Adipose tissue (tissue), 3 donors: ENCODE results near the gene IL34. TPM values are rescaled to one million over a fixed set of nuclear protein-coding genes. Genes with fewer than 3 reads are reported as not detected.
"Not testable (repeated sequence)": the region's sequence is repeated elsewhere in the genome, so short reads cannot be mapped to it uniquely, and the experiment has no call there.

Experiments
- H3K27ac ChIP-seq: one replicate; pipeline ENCODE4 v1.5.1; 2013; ENCODE audit warnings: low read depth, low read length
- WGBS, 3 donors: extraction: QIAGEN DNeasy Blood & Tissue Kit; methylation state at CpG; one replicate each; pipeline ENCODE4 v1.1.7; 2013; 5-methylcytosine and 5-hydroxymethylcytosine counted together
- polyA plus RNA-seq, 3 donors: library from polyadenylated mRNA; stranded (reverse); fragments of 200-250 nt; gene quantifications; one replicate each; pipeline ENCODE4 v1.2.3, GENCODE V29; 2013
- donor health status: healthy with polysubstance abuse.
- donor health status: Bipolar disorder and iron deficiency.
- donor health status: healthy.

Gene IL34
- polyA plus RNA-seq, 3 donors: 0.76 to 3.0 (median 1.4) TPM

DNA sequence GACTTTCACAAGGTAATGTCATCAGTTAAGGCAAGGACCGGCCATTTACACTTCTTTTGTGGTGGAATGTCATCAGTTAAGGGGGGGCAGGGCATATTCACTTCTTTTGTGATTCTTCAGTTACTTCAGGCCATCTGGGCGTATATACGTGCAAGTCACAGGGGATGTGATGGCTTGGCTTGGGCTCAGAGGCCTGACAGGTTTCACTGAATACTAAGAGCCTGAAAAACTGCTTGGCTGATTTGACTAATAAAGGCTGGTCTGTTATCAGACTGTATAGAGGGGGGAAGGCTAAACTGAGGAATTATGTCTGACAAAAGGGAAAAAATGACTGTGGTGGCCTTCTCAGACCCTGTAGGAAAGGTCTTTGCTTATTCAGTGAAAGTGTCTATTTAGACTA is 24.5 kb upstream of the IL34 start:
- WGBS, 3 donors: 65 to 87% (median 81%) methylated on average over 3 of the region's 3 CpGs
- H3K27ac ChIP-seq: not testable (repeated sequence)

DNA sequence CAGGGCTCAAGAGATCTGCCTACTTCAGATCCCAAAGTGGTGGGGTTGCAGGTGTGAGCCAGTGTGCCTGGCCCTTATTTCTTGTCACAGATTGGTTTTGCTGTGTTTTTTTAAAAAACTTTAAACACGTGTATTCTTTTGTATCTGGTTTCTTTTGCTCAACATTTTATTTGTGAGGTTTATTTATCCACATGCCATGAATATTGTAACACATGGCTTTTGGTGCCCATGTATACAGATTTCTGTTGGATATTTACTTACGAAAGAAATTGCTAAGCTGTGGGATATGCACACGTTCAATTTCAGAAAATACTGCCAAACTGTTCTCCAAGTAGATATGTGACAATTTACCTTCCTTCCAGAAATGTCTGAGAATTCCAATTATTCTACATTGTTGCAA is 18.7 kb upstream of the IL34 start:
- no peak overlapping the region for H3K27ac ChIP-seq
- 82 to 89% (median 83%) methylated on average over 3 of the region's 3 CpGs for WGBS, 3 donors

DNA sequence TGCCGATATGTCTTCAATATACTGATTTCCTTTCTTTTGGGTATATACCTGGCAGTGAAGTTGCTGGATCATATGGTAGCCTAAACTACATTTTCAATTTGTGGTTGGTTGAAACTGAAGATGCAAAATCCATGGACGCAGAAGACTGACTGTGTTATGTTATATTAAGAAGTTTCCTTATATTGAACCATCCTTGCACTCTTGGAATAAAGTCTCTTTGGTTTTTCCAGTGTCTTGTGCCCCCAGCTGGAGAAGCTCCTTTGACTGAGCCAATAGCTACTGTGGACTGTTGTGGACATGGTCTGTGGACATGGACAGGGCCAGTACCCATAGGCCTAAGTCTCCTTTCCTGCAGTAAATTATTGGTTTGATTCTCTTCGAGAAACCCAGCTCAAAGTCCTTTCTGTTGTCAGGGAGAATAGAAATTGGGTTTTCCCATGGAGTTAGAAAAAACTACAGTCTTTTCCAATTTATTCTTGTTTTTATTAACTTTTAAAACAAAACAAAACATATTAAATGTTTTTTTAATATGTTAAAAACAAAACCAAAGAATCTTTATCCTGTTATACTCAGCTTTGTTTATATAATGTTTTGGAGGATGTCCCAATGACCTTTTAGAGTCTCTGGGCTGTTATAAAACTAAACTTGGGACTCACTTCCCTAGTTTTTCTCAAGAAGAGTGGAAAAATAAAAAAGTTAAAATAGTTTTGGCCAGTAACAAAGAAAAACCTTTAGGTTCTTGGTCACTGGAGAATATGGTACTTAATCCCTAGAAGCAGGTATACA is 15.2 kb upstream of the IL34 start:
- no peak overlapping the region for H3K27ac ChIP-seq

DNA sequence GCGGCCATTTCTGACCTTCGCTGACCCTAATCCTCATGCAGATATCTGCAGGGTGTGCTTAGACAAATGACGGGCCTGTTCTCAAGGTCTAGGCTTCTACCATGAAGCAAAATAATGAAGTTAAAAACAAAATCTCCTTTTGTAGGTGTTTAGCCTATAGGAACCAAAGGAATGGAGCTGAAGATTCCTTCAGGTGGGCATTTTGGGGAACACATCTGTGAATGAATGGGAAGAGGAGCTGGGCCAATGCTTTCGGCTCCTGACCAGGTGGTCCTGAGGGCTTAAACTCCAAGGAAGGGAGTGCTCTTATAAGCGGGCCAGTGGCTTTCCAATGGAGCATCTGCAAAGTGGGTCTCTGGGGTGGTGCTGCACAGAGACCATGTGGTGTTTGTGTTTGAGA is 14.1 kb upstream of the IL34 start:
- 87 to 91% (median 89%) methylated on average over 5 of the region's 5 CpGs for WGBS, 3 donors
- no peak overlapping the region for H3K27ac ChIP-seq

More for the DNA sequence above, 15.2 kb upstream of the IL34 start:
- WGBS, 3 donors: 74 to 85% (median 80%) methylated on average over 3 of the region's 3 CpGs

DNA sequence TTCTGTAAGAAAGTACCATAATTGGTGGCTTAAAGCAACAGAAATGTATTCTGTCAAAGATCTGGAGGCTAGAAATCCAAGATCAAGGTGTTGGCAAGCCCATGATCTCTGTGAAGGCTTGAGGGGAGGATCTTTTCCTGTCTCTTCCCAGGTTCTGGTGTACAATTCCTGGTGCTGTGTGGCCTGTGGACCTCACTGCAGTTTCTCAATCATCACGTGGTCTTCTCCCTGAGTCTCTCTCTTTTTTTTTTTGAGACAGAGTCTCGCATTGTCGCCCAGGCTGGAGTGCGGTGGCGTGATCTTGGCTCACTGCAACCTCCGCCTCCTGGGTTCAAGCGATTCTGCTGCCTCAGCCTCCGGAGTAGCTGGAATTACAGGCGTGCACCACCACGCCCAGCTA is 12.7 kb upstream of the IL34 start:
- H3K27ac ChIP-seq: not testable (repeated sequence)
- WGBS, 3 donors: 84 to 90% (median 87%) methylated on average over 9 to 10 of the region's 10 CpGs

DNA sequence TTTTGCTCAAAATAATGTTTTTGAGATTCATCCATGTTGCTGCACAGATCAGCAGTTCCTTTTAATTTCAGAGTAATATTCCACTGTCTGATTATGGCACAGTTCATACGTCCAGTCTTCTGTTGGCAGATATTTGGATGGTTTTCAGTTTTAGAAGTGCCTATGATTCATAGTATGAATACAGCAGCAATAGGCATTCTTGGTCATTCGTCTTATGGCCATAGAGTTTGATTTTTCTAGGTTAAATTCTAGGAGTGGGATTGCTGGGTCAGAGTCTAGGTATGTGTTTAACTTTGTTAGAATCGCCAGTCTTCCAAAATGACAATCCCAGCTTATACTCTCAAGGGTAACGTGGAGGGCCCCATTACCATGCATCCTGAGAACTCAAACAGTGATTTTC is 11.5 kb upstream of the IL34 start:
- 85 to 89% (median 87%) methylated on average over 4 of the region's 4 CpGs for WGBS, 3 donors
- H3K27ac ChIP-seq: no peak overlapping the region

DNA sequence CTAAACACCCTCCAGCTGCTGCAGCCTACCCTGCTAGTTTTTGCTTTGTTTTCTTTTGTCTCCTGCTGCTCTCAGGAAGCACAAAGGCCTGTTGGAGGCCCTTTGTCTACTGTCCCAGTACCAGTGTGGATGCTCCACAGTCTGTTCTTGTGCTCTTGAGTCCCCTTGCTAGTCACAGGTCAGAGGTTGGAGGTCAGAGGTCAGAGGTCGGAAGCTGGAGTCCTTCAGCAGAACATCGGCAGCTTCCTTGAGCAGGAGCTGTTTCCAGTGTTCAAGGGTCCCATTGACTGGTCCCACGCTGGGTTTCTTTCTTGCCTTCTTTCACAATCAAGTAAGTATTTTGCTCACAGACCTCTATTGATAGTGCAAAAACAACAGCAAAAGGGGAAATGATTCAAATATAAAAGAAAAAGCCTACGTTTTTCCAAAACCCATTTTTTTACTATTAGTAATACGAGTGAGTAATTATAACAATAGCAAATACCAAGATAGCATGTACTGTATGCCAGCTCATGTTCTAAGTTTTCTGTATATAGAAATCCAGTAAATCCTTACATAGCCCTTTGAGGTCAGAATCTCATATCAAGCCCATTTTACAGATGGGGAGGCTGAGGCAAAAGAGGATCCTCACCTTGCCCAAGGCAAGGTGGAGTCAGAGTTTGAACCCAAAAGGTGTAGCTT is 10.9 kb upstream of the IL34 start:
- no peak overlapping the region for H3K27ac ChIP-seq
- WGBS, 3 donors: 73 to 83% (median 75%) methylated on average over 5 of the region's 5 CpGs

DNA sequence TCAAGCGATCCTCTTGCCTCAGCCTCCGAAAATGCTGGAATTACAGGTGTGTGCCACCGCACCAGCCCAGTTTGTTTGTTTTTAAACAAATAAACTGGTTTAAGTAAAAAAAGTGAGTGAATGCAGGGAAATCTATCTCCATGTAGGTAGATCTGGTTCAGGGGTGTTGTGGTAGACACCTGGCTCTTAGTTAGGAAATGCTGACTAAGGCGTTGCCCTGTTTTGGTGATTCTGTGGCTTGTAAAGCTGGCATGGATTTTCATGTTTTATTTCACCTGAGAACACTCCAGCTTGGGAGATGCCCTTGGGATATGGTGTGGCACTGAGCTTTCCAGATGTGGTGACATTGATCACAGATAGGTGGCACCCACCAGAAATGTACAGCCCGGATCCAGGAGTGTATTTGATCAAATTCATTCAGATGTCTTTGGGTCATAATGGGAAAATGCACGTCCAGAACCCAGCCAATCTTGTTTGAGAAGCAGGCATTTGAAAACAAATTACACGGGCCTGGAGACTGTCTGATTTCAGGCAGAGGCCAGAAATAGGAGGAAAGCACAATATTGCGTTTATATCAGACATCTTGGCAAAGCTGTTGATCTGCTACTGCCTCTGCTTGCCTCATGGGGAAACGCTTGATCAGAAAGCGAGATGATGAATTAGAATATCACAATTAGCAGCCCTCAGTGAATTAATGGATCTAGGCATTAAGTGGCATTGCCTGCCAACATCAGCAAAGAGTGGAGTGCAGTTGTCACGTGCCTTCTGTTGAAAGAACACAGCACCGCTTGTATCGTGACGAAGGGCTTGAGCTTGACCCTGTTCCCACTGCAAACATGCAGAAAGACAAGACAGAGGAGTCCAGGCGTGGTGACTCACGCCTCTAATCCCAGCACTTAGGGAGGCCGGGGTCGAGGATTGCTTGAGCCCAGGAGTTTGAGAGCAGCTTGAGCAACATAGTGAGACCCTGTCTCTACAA is 7.3 kb upstream of the IL34 start:
- WGBS, 3 donors: 55 to 68% (median 64%) methylated on average over 18 of the region's 18 CpGs
- H3K27ac ChIP-seq: no peak overlapping the region

DNA sequence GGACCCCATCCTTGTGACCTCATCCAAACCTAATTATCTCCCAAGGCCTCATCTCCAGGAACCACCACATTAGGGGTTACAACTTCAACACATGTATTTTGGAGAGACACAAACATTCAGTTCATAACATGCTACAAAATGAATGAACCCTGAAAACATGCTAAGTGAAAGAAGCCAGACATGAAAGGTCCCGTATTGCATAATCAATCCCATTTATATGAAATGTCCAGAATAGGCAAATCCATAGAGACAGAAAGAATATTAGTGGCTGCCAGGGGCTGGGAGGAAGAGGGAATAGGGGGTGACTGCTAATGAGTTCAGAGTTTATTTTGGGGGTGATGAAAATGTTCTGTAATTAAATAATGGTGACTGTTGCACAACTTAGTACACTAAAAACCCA is 3.7 kb upstream of the IL34 start:
- WGBS, 3 donors: 71 to 82% (median 77%) methylated on average over 1 of the region's 1 CpG
- no peak overlapping the region for H3K27ac ChIP-seq

DNA sequence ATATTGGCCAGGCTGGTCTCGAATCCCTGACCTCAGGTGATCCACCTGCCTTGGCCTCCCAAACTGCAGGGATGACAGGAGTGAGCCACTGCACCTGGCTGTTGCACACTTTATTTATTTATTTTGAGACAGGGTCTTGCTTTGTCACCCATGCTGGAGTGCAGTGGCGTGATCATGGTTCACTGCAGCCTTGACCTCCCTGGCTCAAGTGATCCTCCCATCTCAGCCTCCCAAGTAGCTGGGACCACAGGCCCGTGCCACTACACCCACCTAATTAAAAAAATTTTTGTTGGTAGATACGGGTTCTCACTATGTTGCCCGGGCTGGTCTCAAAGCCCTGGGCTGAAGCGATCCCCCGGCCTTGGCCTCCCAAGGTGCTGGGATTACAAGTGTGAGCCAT is 3.1 kb upstream of the IL34 start:
- 74 to 93% (median 82%) methylated on average over 7 of the region's 7 CpGs for WGBS, 3 donors
- not testable (repeated sequence) for H3K27ac ChIP-seq

DNA sequence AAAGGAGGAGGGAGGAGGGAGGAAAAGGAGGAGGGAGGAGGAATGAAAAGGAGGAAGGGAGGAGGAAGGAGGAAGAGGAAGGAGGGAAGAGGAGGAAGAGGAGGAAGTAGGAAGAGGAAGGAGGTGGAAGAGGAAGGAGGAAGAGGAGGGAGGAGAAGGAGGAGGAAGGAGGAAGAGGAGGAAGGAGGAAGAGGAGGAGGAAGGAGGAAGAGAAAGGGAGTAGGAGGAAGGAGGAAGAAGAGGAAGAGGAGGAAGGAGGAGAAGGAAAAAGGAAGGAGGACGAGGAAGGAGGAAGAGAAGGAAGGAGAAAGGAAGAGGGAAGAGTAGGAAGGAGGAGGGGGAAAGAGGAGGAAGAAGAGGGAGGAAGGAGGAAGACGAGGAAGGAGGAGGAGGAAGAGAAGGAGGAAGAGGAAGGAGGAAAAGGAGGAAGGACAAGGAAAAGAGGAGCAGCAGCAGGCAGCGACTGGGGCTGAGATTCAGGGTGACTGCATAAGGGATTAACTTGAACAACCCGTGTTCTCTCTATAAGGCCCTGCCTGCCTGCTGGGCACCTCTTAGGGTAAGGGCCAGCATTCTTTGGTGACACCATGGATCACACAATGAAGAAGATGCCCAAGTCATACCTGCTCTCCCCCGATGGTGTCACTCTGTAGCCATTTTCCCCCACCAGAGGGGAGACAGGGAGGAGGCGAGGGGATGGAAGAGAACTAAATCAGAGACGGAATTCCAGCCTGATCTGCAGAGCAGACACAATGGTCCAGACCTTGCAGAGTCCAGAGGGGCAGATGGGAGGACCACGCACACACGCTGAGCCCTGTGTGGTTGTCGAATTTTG is 1.4 kb upstream of the IL34 start:
- 72 to 88% (median 76%) methylated on average over 10 of the region's 10 CpGs for WGBS, 3 donors
- no peak overlapping the region for H3K27ac ChIP-seq

DNA sequence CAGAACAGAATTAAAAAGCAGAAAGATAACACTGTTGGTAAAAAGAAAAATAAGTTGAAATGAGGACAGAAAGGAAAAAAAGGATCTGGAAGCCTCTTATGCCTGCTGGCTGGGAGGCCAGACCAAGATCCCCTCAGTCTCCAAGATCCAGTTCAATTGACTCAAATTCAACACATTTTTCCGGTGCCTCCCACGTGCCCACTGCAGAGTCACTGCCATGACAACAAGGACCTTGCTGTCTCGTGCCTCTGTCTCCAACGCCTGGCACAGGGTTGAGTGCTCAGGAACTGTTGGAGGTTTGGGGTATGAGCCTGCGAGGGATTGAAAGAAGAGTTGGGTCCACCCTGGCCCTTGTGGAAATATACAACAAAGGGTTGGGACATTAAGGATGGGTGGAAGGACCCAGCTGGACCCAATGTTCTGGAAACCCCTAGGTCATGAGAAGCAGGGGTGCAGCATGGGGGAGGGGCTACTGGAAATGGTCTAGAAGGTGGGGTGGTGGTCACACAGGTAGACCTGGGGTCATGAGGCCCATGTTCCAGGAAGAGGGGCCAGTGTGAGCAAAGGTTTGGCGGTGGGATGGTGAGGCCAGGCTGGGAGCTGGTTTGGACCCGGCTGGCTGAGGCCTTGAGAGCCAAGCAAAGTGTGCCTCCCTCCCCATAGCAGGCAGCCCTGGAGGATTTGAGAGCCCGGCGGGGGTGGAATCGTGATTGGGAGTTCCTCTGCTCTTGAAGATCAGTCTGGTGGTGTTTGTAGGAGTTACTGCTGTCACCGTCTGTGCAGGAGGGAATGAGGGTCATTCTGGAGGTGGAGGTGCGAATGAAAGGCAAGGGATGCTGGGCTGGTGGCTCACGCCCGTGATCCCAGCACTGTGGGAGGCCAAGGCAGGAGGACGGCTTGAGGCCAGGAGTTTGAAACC is 1.3 kb downstream of the IL34 start:
- 82 to 89% (median 88%) methylated on average over 15 of the region's 15 CpGs for whole genome bisulfite sequencing, 3 donors
- no peak overlapping the region for H3K27ac ChIP-seq

DNA sequence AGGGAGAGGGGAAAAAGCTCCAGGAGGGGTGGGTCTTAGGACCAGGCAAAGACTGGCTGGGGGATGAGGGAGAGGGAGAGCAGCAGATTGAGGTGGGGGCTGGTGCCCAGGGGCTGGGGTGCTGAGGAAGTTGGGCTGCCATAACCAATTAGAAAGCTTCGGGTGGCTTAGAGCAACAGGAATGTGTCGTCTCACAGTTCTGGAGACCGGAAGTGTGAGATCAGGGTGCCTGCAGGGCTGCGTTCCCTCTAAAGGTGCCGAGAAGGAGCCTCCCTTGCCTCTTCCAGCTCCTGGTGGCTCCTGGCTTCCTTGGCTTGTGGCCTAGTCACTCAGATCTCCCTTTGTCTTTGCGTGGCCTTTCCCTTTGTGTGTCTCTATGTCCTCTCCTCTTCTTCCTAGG is 2.2 kb downstream of the IL34 start:
- H3K27ac ChIP-seq: no peak overlapping the region
- 87 to 91% (median 91%) methylated on average over 6 of the region's 6 CpGs for WGBS, 3 donors

DNA sequence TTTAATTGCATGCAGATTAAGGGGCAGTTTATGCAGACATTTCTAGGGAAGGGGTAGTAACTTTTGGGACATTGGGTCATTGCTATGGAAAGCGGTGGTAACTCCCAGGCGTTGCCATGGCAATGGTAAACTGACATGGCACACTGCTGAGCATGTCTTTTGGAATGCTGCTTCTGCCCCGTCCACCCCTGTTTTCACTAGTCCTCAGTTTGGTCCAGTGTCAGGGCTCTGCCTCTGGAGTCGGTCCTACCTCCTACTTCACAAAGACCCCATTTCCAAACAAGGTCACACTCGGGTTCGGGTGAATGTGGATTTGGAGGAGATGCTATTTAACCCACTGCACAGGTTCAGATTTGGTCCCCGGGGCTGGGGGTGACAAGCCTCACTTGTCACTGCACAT is 2.9 kb downstream of the IL34 start:
- WGBS, 3 donors: 85 to 88% (median 86%) methylated on average over 7 of the region's 7 CpGs
- no peak overlapping the region for H3K27ac ChIP-seq

DNA sequence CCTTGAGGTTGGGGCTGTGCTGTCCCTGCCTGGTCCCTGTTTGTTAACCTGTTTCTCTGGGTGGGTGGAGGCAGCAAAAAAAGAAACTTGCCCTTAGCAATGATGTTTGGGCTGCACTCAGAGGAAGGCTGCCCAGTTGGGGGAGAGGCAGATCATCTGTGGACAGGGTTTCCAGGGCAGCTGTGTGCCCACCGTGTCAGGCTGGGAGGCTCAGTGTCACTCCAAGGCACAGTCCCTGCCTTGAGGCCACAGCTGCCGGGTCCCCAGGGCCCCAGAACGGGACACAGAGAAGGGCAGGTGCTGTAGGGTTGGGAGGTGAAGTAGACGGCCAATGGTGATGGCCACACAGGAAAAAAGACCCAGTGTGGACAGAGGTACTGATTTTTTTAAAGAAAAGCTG is 3.9 kb downstream of the IL34 start:
- H3K27ac ChIP-seq: no peak overlapping the region
- WGBS, 3 donors: 60 to 84% (median 78%) methylated on average over 4 of the region's 4 CpGs

DNA sequence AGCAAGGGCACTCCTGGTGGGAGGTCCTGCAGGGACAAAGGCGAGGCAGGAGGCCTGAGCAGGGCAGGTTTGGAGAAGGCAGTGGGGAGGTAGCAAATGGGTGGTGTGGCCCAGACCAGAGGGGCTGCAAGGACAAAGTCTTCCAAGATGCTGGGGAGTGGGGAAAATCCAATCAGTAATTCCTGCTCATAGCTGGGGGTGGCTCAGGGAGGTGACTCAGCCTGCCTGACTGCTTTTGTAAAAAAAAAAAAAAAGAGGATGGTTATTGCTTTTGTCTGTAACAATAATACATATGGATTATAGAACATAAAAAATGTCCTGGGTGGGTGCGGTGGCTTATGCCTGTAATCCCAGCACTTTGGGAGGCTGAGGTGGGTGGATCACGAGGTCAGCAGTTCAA is 5.2 kb downstream of the IL34 start:
- no peak overlapping the region for H3K27ac ChIP-seq
- WGBS, 3 donors: 90 to 97% (median 91%) methylated on average over 3 of the region's 3 CpGs

DNA sequence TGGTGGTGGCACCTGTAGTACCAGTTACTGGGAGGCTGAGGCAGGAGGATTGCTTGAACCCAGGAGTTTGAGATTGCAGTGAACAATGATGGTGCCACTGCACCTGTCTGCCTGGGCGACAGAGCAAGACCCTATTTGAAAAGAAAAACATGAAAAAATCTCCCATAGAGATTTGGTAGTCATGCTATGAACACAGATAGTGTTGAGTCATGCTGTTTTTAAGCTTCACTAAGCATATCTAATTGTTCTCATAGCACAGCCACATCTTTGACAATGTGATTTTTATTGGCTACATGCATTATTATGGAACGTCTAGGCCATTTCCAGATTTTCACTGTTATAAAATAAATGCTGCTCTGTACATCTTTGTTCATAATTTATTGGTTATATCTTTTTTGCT is 6.0 kb downstream of the IL34 start:
- H3K27ac ChIP-seq: no peak overlapping the region
- WGBS, 3 donors: 76 to 89% (median 83%) methylated on average over 2 of the region's 2 CpGs
